Gastrocnemius medialis (tissue), 4 donors: ENCODE results near the gene SLC16A3.

Experiments used
- POLR2A ChIP-seq, 2 donors: fragments of 450-650 bp; IDR thresholded peaks; one replicate each; pipeline ENCODE4 v1.6.1; 2017; ENCODE audit warnings: antibody characterized with exemption in 2 of 2, mild to moderate bottlenecking in 2 of 2, moderate library complexity in 2 of 2
- TF ChIP-seq, protein P1 (sequence below), 5 experiments: fragments of 450-650 bp in 3 of 5; fragments of 200-600 bp in 2 of 5; sonication (generic) in 2 of 5; IDR thresholded peaks in 4 of 5; conservative IDR thresholded peaks in 1 of 5; 1 replicate in 4 of 5; 2 replicates in 1 of 5; pipeline ENCODE4 v1.5.1; 2016 to 2019; ENCODE audit warnings: antibody characterized with exemption in 5 of 5, mild to moderate bottlenecking in 3 of 5, moderate library complexity in 3 of 5

DNA sequence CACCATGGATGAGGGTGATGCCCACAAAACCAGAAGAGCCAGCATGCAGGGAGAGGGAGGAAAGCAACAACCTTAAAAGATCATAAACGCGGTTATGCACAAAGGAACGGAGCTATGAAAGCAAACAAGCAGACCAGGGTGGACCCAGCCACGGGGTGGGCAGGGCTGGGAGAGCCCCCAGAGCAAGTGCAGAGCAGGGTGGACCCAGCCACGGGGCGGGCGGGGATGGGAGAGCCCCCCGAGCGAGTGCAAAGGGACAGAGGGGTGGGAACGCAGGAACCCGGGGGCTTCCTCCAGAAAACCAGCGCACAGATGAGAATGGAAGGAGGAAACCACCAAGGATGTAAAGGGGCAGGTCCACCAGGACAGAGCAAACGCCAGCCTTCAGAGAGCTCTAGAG is 49.4 kb upstream of the SLC16A3 start:
- TF ChIP-seq, protein P1, sequence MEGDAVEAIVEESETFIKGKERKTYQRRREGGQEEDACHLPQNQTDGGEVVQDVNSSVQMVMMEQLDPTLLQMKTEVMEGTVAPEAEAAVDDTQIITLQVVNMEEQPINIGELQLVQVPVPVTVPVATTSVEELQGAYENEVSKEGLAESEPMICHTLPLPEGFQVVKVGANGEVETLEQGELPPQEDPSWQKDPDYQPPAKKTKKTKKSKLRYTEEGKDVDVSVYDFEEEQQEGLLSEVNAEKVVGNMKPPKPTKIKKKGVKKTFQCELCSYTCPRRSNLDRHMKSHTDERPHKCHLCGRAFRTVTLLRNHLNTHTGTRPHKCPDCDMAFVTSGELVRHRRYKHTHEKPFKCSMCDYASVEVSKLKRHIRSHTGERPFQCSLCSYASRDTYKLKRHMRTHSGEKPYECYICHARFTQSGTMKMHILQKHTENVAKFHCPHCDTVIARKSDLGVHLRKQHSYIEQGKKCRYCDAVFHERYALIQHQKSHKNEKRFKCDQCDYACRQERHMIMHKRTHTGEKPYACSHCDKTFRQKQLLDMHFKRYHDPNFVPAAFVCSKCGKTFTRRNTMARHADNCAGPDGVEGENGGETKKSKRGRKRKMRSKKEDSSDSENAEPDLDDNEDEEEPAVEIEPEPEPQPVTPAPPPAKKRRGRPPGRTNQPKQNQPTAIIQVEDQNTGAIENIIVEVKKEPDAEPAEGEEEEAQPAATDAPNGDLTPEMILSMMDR (IDR thresholded peaks at IDR 0.05 in 4 of 5, conservative IDR thresholded peaks at IDR 0.05 in 1 of 5), result no peak
- no peak for TF ChIP-seq POLR2A (IDR thresholded peaks at IDR 0.05)
